ENCODE data around the gene PTS. TPM values are rescaled to one million over a fixed set of nuclear protein-coding genes. Genes with fewer than 3 reads are reported as not detected.

PTS gene
- polyA plus RNA-seq, 1 donor from 2014 or later, result 11.4 TPM

DNA sequence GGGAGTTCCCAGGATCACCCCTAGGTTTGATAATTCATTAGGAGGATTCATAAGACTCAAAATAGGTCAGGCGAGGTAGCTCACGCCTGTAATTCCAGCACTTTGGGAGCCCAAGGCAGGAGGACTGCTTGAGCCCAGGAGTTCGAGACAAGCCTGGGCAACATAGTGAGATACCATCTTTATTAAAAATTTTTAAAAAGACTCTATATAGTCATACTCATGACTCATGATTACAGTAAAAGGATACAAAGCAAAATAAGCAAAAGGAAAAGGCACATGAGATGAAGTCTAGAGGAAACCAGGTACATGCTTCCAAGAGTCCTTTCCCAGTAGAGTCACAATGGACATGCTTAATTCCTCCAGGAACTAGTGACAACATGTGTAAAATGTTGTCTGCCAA lies 13.9 kb upstream of the PTS start:
- Mint-ChIP-seq H3K9me3 (no peaks in the 10 kb centered on the region), H3K36me3 (peaks cover 2% of the 10 kb centered on the region), H3K27me3 (peaks cover 3% of the 10 kb centered on the region), H3K4me1 (peaks cover 0 to 6% (median 1%) of the 10 kb centered on the region in 3 donors), H3K27ac (no peak overlapping the region), H3K4me3 (no peak overlapping the region)

DNA sequence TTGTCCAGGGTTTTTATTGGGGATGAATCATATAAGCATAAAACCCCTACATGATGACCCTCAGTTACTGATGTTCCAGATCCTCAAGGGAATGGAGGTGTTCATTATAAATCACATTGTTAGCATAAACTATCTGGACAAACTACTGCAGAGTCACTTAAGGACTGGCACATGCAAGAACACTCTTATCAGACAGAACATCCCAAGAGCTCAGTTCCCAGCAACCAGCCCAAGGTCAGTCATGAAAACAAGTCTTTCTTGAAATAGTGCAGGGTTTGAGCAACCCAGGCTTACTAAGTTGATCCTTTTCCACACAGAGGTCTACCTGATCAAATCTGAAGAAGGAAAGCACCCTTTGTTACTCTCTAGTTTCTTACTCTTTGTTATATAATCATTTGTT lies 13.5 kb upstream of the PTS start:
- peaks cover 3% of the 10 kb centered on the region for H3K27me3 Mint-ChIP-seq
- no peaks in the 10 kb centered on the region for H3K9me3 Mint-ChIP-seq
- no peak overlapping the region for H3K27ac Mint-ChIP-seq
- H3K4me1 Mint-ChIP-seq, result peaks cover 0 to 6% (median 1%) of the 10 kb centered on the region in 3 donors
- peaks cover 2% of the 10 kb centered on the region for H3K36me3 Mint-ChIP-seq
- no peak overlapping the region for H3K4me3 Mint-ChIP-seq

DNA sequence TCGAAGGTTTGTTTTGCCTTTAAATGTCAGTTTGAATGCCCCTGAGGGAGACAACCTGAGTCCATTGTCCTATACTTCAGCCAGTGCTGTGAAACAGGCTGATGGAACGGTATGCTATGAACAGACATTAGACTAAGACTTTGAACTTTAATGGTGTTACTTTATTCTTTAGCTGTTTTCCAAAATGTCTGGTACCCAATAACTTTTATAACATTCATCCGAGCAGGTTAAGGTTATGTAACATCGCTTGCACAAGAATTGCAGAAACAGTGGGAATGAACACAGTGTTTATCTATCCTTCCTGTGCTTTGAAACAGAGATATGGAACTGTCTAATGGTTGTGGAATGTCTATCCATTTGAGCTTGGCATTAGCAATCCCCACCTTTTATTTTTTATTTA lies 12.5 kb upstream of the PTS start:
- Mint-ChIP-seq H3K4me1 (peaks cover 0 to 6% (median 1%) of the 10 kb centered on the region in 3 donors), H3K36me3 (peaks cover 2% of the 10 kb centered on the region), H3K9me3 (no peaks in the 10 kb centered on the region), H3K27me3 (peaks cover 3% of the 10 kb centered on the region), H3K4me3 (no peak overlapping the region), H3K27ac (no peak overlapping the region)

DNA sequence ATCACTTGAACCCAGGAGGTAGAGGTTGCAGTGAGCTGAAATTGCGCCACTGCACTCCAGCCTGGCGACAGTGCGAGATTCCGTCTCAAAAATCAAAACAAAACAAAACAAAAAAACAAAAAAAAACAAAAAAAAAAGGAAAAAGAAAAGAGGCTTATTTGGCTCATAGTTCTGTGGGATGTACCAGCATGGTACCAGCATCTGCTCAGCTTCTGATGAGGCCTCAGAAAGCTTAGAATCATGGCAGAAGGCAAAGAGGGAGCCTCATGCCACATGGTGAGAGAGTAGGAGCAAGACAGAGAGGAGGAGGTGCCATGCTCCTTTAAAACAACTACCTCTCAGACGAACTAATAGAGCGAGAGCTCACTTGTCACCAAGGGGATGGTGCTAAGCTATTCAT lies 10.6 kb upstream of the PTS start:
- peaks cover 2% of the 10 kb centered on the region for H3K36me3 Mint-ChIP-seq
- no peaks in the 10 kb centered on the region for H3K9me3 Mint-ChIP-seq
- peaks cover 0 to 7% (median 4%) of the 10 kb centered on the region in 3 donors for H3K4me1 Mint-ChIP-seq
- no peaks in the 10 kb centered on the region for H3K27me3 Mint-ChIP-seq
- H3K4me3 Mint-ChIP-seq, result no peak overlapping the region
- no peak overlapping the region for H3K27ac Mint-ChIP-seq

GRCh38 chr11:112216561-112217105 lies 9.6 kb upstream of the PTS start:
- Mint-ChIP-seq H3K4me3 (no peak overlapping the region), H3K27ac (no peak overlapping the region), H3K4me1 (peaks cover 0 to 3% (median 3%) of the 10 kb centered on the region in 3 donors), H3K36me3 (peaks cover 2% of the 10 kb centered on the region), H3K27me3 (no peaks in the 10 kb centered on the region), H3K9me3 (no peaks in the 10 kb centered on the region)

- Mint-ChIP-seq H3K4me3 (peak overlapping the region in 1 of 4 donors; percentile 1), H3K27ac (no peak overlapping the region), H3K4me1 (peaks cover 0 to 2% (median 2%) of the 10 kb centered on the region in 3 donors), H3K9me3 (no peaks in the 10 kb centered on the region), H3K27me3 (no peaks in the 10 kb centered on the region), H3K36me3 (no peaks in the 10 kb centered on the region)
These were observed 6.6 kb upstream of the PTS start for GRCh38 chr11:112219476-112220232.

DNA sequence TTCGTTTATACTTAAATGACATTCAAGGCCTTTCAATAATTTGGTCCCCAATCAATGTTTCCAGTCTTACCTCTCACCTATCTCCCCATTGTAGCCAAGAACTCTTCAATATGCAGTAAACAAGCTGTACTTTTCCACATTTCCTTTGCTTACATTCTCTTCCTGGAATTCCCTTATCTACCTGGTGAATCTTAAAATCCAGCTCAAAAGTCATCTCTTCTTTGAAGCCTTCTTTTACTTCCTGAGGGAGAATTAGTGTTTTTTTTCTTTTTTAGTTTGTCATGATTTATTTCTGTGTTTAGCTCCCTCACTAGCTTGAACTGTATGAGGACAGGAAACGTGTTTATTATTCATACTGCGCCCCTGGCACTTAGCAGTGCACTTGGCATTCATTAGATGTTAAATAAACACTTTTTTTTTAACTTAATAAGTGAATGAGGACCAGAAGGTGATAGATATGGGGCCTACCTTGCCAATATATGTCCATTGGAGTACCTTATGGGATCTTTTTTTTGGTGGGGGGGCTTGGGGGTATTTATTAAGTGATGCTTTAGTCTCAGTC lies 4.9 kb upstream of the PTS start:
- Mint-ChIP-seq H3K4me1 (peaks cover 0 to 4% (median 2%) of the 10 kb centered on the region in 3 donors), H3K27me3 (no peaks in the 10 kb centered on the region), H3K36me3 (no peaks in the 10 kb centered on the region), H3K9me3 (no peaks in the 10 kb centered on the region), H3K27ac (no peak overlapping the region), H3K4me3 (no peak overlapping the region)

- Mint-ChIP-seq H3K36me3 (no peaks in the 10 kb centered on the region), H3K9me3 (no peaks in the 10 kb centered on the region), H3K4me3 (no peak overlapping the region), H3K27ac (no peak overlapping the region), H3K4me1 (peaks cover 5 to 11% (median 8%) of the 10 kb centered on the region in 3 donors), H3K27me3 (no peaks in the 10 kb centered on the region)
These were observed 3.9 kb upstream of the PTS start for GRCh38 chr11:112222303-112222702.

DNA sequence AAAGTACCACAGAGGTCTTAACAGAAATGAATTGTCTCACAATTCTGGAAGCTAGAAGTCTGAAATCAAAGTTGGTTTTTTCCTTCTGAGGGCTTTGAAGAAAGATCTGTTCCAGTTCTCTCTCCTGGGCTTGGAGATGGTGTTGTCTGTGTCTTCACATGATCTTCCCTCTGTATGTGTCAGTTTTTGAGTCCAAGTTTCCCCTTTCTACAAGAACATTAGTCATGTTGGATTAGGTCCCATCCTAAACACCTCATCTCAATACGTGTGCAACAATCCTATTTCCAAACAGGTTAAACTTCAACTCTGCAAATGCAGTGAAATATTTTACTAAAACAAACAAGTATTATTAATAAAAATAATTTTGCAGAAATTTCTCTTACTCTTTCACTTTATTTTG lies 3.1 kb upstream of the PTS start:
- Mint-ChIP-seq H3K4me3 (peak overlapping the region in 1 of 4 donors; percentile 99), H3K36me3 (peaks cover 1% of the 10 kb centered on the region), H3K9me3 (no peaks in the 10 kb centered on the region), H3K4me1 (peaks cover 13 to 16% (median 14%) of the 10 kb centered on the region in 3 donors), H3K27ac (no peak overlapping the region), H3K27me3 (no peaks in the 10 kb centered on the region)

DNA sequence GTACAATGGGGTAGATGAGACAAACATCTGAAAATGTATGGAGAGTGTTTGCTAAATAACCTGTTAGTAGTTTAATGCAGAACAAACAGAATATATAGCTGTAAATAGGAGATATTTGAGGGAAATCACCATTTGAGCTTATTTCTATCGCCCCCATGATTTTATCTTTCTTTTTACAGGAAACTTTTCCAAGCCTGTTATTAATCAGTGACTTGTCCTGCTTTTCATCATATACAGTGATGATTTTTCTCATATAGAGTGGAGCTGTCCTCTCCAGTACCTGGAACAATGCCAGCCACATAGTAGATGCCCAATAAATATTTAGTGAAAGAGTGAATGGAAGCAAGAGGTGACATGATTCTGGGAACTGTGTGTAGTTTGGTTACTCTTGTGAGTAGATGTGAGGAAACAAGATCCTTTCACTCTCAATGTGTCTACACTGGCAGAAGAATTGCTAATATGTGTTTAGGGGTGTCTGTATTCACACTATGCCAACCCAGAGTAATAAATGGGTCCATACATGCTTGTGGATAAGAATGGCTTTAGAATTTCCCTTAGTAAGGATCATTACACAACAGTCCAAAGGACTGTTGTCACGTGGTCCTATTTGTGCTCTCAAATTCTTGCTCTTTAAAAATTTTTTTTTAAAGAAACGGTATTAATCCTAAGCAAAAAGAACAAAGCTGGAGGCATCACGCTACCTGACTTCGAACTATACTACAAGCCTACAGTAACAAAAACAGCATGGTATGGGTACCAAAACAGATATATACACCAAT lies 2.3 kb upstream of the PTS start:
- H3K27ac Mint-ChIP-seq, result peak overlapping the region in 1 of 3 donors; percentile 98
- H3K36me3 Mint-ChIP-seq, result peaks cover 3% of the 10 kb centered on the region
- H3K9me3 Mint-ChIP-seq, result no peaks in the 10 kb centered on the region
- peaks cover 14 to 16% (median 14%) of the 10 kb centered on the region in 3 donors for H3K4me1 Mint-ChIP-seq
- no peaks in the 10 kb centered on the region for H3K27me3 Mint-ChIP-seq
- H3K4me3 Mint-ChIP-seq, result peak overlapping the region in 1 of 4 donors; percentile 99

DNA sequence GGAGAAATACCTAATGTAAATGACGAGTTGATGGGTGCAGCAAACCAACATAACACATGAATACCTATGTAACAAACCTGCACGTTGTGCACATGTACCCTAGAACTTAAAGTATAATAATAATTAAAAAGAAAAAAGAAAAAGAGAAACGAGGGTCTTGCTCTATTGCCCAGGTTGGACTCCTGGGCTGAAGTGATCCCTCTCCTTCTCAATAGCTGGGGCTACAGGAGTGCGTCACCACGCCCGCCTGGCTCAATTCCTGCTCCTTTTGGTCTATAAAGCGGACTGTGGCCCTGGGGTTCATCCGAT lies 521 bp upstream of the PTS start:
- Mint-ChIP-seq H3K9me3 (no peaks in the 10 kb centered on the region), H3K4me1 (peaks cover 12 to 16% (median 13%) of the 10 kb centered on the region in 3 donors), H3K4me3 (peak overlapping the region; percentile 93 to 99 (median 96)), H3K36me3 (peaks cover 4% of the 10 kb centered on the region), H3K27me3 (no peaks in the 10 kb centered on the region), H3K27ac (peak overlapping the region; percentile 98 to 99 (median 99))

GRCh38 chr11:112226831-112227401 lies 688 bp downstream of the PTS start:
- H3K36me3 Mint-ChIP-seq, result peaks cover 4% of the 10 kb centered on the region
- H3K4me3 Mint-ChIP-seq, result peak overlapping the region; percentile 93 to 99 (median 96)
- no peaks in the 10 kb centered on the region for H3K27me3 Mint-ChIP-seq
- no peaks in the 10 kb centered on the region for H3K9me3 Mint-ChIP-seq
- peak overlapping the region; percentile 98 to 99 (median 99) for H3K27ac Mint-ChIP-seq
- peaks cover 12 to 16% (median 13%) of the 10 kb centered on the region in 3 donors for H3K4me1 Mint-ChIP-seq

DNA sequence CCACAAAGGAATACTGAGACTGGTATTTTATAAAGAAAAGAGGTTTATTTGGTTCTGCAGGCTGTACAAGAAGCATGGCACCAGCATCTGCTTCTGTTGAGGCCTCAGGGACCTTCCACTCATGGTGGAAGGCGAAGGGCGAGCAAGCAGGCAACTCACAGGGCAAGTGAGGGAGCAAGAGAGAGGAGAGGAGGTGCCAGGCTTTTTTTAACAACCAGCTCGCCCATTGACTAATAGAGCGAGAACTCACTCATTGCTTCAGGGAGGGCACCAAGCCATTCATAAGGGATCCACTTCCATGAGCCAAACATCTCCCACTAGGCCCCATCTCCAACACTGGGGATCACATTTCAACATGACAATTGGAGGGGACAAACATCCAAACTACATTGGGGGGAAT lies 1.2 kb downstream of the PTS start:
- Mint-ChIP-seq H3K27ac (peak overlapping the region in 2 of 3 donors; percentile 98 to 99), H3K27me3 (no peaks in the 10 kb centered on the region), H3K4me3 (peak overlapping the region; percentile 93 to 99 (median 96)), H3K9me3 (no peaks in the 10 kb centered on the region), H3K36me3 (peaks cover 5% of the 10 kb centered on the region), H3K4me1 (peaks cover 12 to 16% (median 13%) of the 10 kb centered on the region in 3 donors)

DNA sequence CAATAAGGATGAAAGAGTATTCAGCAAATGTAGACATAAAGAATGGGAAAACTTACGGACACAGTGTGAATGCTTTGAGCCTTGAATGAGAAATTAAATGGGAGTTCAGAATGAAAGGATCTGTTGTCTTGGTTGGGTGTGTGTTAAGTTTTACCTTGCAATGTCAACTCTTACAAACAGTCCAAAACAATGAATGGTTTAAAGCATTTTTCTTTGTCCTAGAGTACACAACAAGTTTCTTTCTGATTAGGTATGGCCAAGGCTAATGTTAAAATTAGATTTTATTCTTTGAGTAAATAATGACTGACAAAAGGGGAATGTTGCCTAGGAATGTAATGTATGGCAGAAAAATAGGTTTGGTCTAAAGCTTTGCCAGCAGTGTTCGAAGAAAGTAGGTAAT lies 2.5 kb downstream of the PTS start:
- Mint-ChIP-seq H3K4me3 (no peak overlapping the region), H3K36me3 (peaks cover 5% of the 10 kb centered on the region)

DNA sequence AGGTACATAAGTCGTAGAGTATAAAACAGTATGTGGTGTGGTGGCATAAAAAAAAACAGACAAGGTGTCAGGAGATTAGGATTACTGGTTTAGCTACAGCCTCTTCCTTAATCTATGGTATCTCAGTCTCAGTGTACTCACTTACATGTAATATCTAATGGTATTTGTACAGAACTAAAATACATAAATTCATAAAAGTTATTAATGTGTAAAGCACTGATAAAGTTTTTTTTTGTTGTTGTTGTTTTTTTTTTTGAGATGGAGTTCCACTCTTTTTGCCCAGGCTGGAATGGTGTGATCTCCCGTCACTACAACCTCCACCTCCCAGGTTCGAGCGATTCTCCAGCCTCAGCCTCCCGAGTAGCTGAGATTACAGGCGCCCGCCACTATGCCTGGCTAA lies 2.9 kb downstream of the PTS start:
- H3K36me3 Mint-ChIP-seq, result peaks cover 5% of the 10 kb centered on the region

More for the DNA sequence above, 2.5 kb downstream of the PTS start:
- H3K27ac Mint-ChIP-seq, result peak overlapping the region in 2 of 3 donors; percentile 8 to 50
- no peaks in the 10 kb centered on the region for H3K27me3 Mint-ChIP-seq
- no peaks in the 10 kb centered on the region for H3K9me3 Mint-ChIP-seq
- peaks cover 12 to 16% (median 13%) of the 10 kb centered on the region in 3 donors for H3K4me1 Mint-ChIP-seq

More for the DNA sequence above, 2.9 kb downstream of the PTS start:
- peaks cover 12 to 16% (median 13%) of the 10 kb centered on the region in 3 donors for H3K4me1 Mint-ChIP-seq
- H3K4me3 Mint-ChIP-seq, result peak overlapping the region in 1 of 4 donors; percentile 12
- H3K9me3 Mint-ChIP-seq, result no peaks in the 10 kb centered on the region
- peak overlapping the region in 2 of 3 donors; percentile 8 to 50 for H3K27ac Mint-ChIP-seq
- H3K27me3 Mint-ChIP-seq, result no peaks in the 10 kb centered on the region

Data from IgD-negative memory B cell (primary cell).